NT2/D1 (cell line): ENCODE data around the gene C1QTNF4.

ENCODE experiments used
- DNase-seq: peaks from one replicate; pipeline ENCODE4 v3.0.0-alpha.2; 2011; ENCODE audit warnings: low read depth, low spot score
- H3K27me3 ChIP-seq: 2 replicates; pipeline ENCODE4 v1.6.0; 2011; ENCODE audit warnings: mild to moderate bottlenecking; ENCODE audit not compliant: insufficient read length, insufficient read depth
- H3K36me3 ChIP-seq: 2 replicates; pipeline ENCODE4 v1.6.1; 2011; ENCODE audit warnings: mild to moderate bottlenecking, low read length, mixed read lengths; ENCODE audit not compliant: insufficient read depth, insufficient read length
- H3K4me1 ChIP-seq: 2 replicates; pipeline ENCODE4 v1.5.1; 2011; ENCODE audit not compliant: insufficient read depth, insufficient read length
- H3K4me3 ChIP-seq: 2 replicates; pipeline ENCODE4 v1.5.1; 2011; ENCODE audit warnings: low read depth; ENCODE audit not compliant: insufficient read length
- H3K9ac ChIP-seq: 2 replicates; pipeline ENCODE4 v1.6.0; 2011; ENCODE audit warnings: low read depth; ENCODE audit not compliant: insufficient read length
- H3K9me3 ChIP-seq: 2 replicates; pipeline ENCODE4 v1.5.1; 2011; ENCODE audit warnings: mild to moderate bottlenecking, low read length; ENCODE audit not compliant: insufficient read depth
- SUZ12 ChIP-seq: IDR thresholded peaks from 2 replicates; pipeline ENCODE4 v1.6.1; 2011; ENCODE audit not compliant: insufficient read length, insufficient read depth; ENCODE audit errors: extremely low read depth
- YY1 ChIP-seq: IDR thresholded peaks from 2 replicates; pipeline ENCODE4 v1.6.1; 2011; ENCODE audit not compliant: insufficient read length, insufficient read depth
- ZNF274 ChIP-seq: IDR thresholded peaks from 2 replicates; pipeline ENCODE4 v1.6.1; 2011; ENCODE audit warnings: mild to moderate bottlenecking, low read depth, low read length

C1QTNF4 gene

GRCh38 chr11:47626234-47626633 is 32.0 kb upstream of the C1QTNF4 start:
- peaks cover 93% of the 10 kb centered on the region for H3K36me3 ChIP-seq
- H3K4me1 ChIP-seq = no peaks in the 10 kb centered on the region
- TF ChIP-seq YY1 (no peak), ZNF274 (no peak), SUZ12 (no peak)
- no peaks in the 10 kb centered on the region for H3K9me3 ChIP-seq
- no peak overlapping the region for H3K4me3 ChIP-seq
- H3K27me3 ChIP-seq = no peaks in the 10 kb centered on the region
- no peak for DNase-seq
- H3K9ac ChIP-seq = no peak overlapping the region

- no peak for DNase-seq
- TF ChIP-seq YY1 (no peak), ZNF274 (no peak), SUZ12 (no peak)
- H3K9me3 ChIP-seq = no peaks in the 10 kb centered on the region
- no peaks in the 10 kb centered on the region for H3K4me1 ChIP-seq
- no peak overlapping the region for H3K9ac ChIP-seq
- H3K4me3 ChIP-seq = no peak overlapping the region
- no peaks in the 10 kb centered on the region for H3K27me3 ChIP-seq
- H3K36me3 ChIP-seq = peaks cover 92% of the 10 kb centered on the region
These were observed 26.7 kb upstream of the C1QTNF4 start for GRCh38 chr11:47620836-47621378.

- Histone ChIP-seq H3K9ac (no peak overlapping the region), H3K4me1 (no peaks in the 10 kb centered on the region), H3K36me3 (peaks cover 62% of the 10 kb centered on the region), H3K9me3 (no peaks in the 10 kb centered on the region), H3K4me3 (no peak overlapping the region), H3K27me3 (no peaks in the 10 kb centered on the region)
- no peak for DNase-seq
- TF ChIP-seq ZNF274 (no peak), YY1 (no peak), SUZ12 (no peak)
These were observed 23.2 kb upstream of the C1QTNF4 start for GRCh38 chr11:47617417-47617809.

GRCh38 chr11:47616726-47617416 is 22.7 kb upstream of the C1QTNF4 start:
- H3K4me3 ChIP-seq = no peak overlapping the region
- no peaks in the 10 kb centered on the region for H3K4me1 ChIP-seq
- H3K27me3 ChIP-seq = no peaks in the 10 kb centered on the region
- no peaks in the 10 kb centered on the region for H3K9me3 ChIP-seq
- TF ChIP-seq SUZ12 = no peak
- TF ChIP-seq YY1 = no peak
- TF ChIP-seq ZNF274 = no peak
- peaks cover 58% of the 10 kb centered on the region for H3K36me3 ChIP-seq
- no peak overlapping the region for H3K9ac ChIP-seq
- DNase-seq = no peak

GRCh38 chr11:47615249-47615648 is 21.0 kb upstream of the C1QTNF4 start:
- H3K4me1 ChIP-seq = no peaks in the 10 kb centered on the region
- H3K4me3 ChIP-seq = no peak overlapping the region
- no peak overlapping the region for H3K9ac ChIP-seq
- no peak for DNase-seq
- no peaks in the 10 kb centered on the region for H3K27me3 ChIP-seq
- H3K36me3 ChIP-seq = peaks cover 53% of the 10 kb centered on the region
- H3K9me3 ChIP-seq = no peaks in the 10 kb centered on the region
- no peak for TF ChIP-seq YY1
- no peak for TF ChIP-seq SUZ12
- TF ChIP-seq ZNF274 = no peak

GRCh38 chr11:47611348-47611794 is 17.2 kb upstream of the C1QTNF4 start:
- Histone ChIP-seq H3K4me3 (no peak overlapping the region), H3K9me3 (no peaks in the 10 kb centered on the region), H3K27me3 (no peaks in the 10 kb centered on the region), H3K36me3 (peaks cover 17% of the 10 kb centered on the region), H3K9ac (no peak overlapping the region), H3K4me1 (no peaks in the 10 kb centered on the region)
- TF ChIP-seq YY1 (no peak), SUZ12 (no peak), ZNF274 (no peak)
- no peak for DNase-seq

- Histone ChIP-seq H3K27me3 (no peaks in the 10 kb centered on the region), H3K36me3 (peaks cover 12% of the 10 kb centered on the region), H3K4me3 (no peak overlapping the region), H3K4me1 (no peaks in the 10 kb centered on the region), H3K9me3 (no peaks in the 10 kb centered on the region), H3K9ac (no peak overlapping the region)
- no peak for DNase-seq
- TF ChIP-seq YY1 = no peak
- TF ChIP-seq SUZ12 = no peak
- TF ChIP-seq ZNF274 = no peak
These were observed 15.5 kb upstream of the C1QTNF4 start for GRCh38 chr11:47609675-47610074.

GRCh38 chr11:47607380-47607779 is 13.2 kb upstream of the C1QTNF4 start:
- no peak for DNase-seq
- no peaks in the 10 kb centered on the region for H3K9me3 ChIP-seq
- peaks cover 12% of the 10 kb centered on the region for H3K36me3 ChIP-seq
- no peak overlapping the region for H3K4me3 ChIP-seq
- H3K4me1 ChIP-seq = no peaks in the 10 kb centered on the region
- TF ChIP-seq YY1 (no peak), SUZ12 (no peak), ZNF274 (no peak)
- H3K9ac ChIP-seq = no peak overlapping the region
- no peaks in the 10 kb centered on the region for H3K27me3 ChIP-seq
